Right lobe of liver (tissue), 6 donors: Measurements from ENCODE around the gene BMP7. TPM values are rescaled to one million over a fixed set of nuclear protein-coding genes. Genes with fewer than 3 reads are reported as not detected.
A peak's percentile ranks its signal among the peaks of the same experiment; 100 is the strongest.

ENCODE experiments used
- ATAC-seq, 4 donors: fragments of 200-7000 bp; cut with Tn5 transposase; one replicate each; pipeline ENCODE4 v1.9.1; 2020; ENCODE audit warnings: mild to moderate bottlenecking in 4 of 4, moderate library complexity in 4 of 4
- DNase-seq, 3 donors: peaks; one replicate each; pipeline ENCODE4 v3.0.0-alpha.2; 2020
- H3K27ac ChIP-seq, 3 donors: fragments of 200-600 bp; one replicate each; pipeline ENCODE4 v1.8.0; 2022
- H3K27me3 ChIP-seq, 2 donors: fragments of 200-600 bp; one replicate each; pipeline ENCODE4 v1.8.0; 2022
- H3K36me3 ChIP-seq, 4 donors: fragments of 200-600 bp; sonication (generic) in 1 of 4; one replicate each; pipeline versions ENCODE4 v1.5.1 to v1.8.0; 2017 to 2022; ENCODE audit warnings: control low read depth in 1 of 4
- H3K4me1 ChIP-seq, 4 donors: fragments of 200-600 bp; sonication (generic) in 1 of 4; one replicate each; pipeline versions ENCODE4 v1.5.1 to v1.8.0; 2017 to 2022; ENCODE audit warnings: control low read depth in 1 of 4
- H3K4me3 ChIP-seq, 3 donors: fragments of 200-600 bp; one replicate each; pipeline ENCODE4 v1.8.0; 2022
- H3K9me3 ChIP-seq, 4 donors: fragments of 200-600 bp; sonication (generic) in 1 of 4; one replicate each; pipeline versions ENCODE4 v1.5.1 to v1.8.0; 2017 to 2022; ENCODE audit warnings: control low read depth in 1 of 4
- POLR2A ChIP-seq: fragments of 450-650 bp; IDR thresholded peaks from one replicate; pipeline ENCODE4 v1.6.1; 2017; ENCODE audit warnings: antibody characterized with exemption, mild to moderate bottlenecking
- WGBS: methylation state at CpG from one replicate; pipeline ENCODE4 v1.1.6; 2018; ENCODE audit warnings: low coverage, low lambda C conversion rate; ENCODE audit not compliant: insufficient coverage; ENCODE audit errors: missing lambda C conversion rate; 5-methylcytosine and 5-hydroxymethylcytosine counted together
- intact Hi-C, 2 donors: fragments of 100-400 bp; cut with DNase I; formaldehyde crosslinking; loops; one replicate each; pipeline versions ENCODE4 v1.11.2 to v1.14.1; 2022
- total RNA-seq, 6 experiments: library from RNA; depleted of rRNA in 2 of 6; stranded (reverse); fragments of >200 nt in 2 of 6; fragmentation: NEBNext Ultra II Directional in 3 of 6; extraction: Animal tissue kit (Norgen Biotek cat#: 25700) in 3 of 6; gene quantifications; one replicate each; pipeline versions ENCODE4 v1.1.0 to v1.2.4, GENCODE V29; 2016 to 2023
- TF ChIP-seq, protein P1 (sequence below), 4 donors: fragments of 200-600 bp in 3 of 4; fragments of 450-650 bp in 1 of 4; IDR thresholded peaks; one replicate each; pipeline versions ENCODE4 v1.5.1 to v1.8.0; 2016 to 2022; ENCODE audit warnings: antibody characterized with exemption in 4 of 4, mild to moderate bottlenecking in 2 of 4
- donor health status: DM: no; HTN: yes; CAD: no.
- donor health status: DM: no; HTN: no; CAD: no.
- donor health status: DM: no; HTN: no; CAD: no.
- donor health status: DM: no; HTN: yes; CAD: no.
- donor health status: DM: no; HTN: yes; CAD: no.

The BMP7 gene
- total RNA-seq, 6 experiments from 2014 or later, result not detected

DNA sequence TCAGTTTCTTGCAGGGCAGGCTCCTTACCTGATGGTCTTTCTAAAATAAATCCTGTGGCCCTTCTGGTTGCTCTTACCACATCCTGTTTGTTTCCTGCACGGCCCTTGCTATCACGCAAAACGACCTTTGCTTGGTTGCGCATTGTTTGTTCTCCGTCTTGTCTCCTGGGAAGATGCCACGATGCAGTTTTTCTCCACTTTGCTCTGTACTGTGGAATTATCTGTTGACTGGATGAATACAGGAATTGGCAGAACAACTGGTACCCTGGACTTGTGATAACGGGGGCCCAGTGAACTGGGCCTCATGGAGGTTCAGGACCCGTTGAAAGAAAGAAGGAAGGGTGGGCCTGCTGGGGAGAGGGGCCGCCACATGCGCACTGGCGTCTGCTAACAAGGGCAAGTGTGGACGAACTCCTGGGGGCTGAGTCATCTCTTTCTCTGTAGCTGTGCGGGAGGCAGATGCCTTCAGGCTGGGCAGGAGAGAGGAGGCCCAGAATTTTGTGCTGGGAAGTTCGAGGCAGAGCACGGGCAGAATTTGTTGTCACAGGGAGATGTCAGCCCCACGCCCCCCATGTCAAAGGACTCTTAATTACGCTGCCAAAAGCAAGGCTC is 139.9 kb downstream of the BMP7 start:
- ATAC-seq, result peak; percentile 47 to 76 (median 50)
- no peak overlapping the region for H3K4me3 ChIP-seq
- no peaks in the 10 kb centered on the region for H3K27me3 ChIP-seq
- no peaks in the 10 kb centered on the region for H3K36me3 ChIP-seq
- no peaks in the 10 kb centered on the region for H3K9me3 ChIP-seq
- TF ChIP-seq POLR2A, result no peak
- TF ChIP-seq, protein P1, sequence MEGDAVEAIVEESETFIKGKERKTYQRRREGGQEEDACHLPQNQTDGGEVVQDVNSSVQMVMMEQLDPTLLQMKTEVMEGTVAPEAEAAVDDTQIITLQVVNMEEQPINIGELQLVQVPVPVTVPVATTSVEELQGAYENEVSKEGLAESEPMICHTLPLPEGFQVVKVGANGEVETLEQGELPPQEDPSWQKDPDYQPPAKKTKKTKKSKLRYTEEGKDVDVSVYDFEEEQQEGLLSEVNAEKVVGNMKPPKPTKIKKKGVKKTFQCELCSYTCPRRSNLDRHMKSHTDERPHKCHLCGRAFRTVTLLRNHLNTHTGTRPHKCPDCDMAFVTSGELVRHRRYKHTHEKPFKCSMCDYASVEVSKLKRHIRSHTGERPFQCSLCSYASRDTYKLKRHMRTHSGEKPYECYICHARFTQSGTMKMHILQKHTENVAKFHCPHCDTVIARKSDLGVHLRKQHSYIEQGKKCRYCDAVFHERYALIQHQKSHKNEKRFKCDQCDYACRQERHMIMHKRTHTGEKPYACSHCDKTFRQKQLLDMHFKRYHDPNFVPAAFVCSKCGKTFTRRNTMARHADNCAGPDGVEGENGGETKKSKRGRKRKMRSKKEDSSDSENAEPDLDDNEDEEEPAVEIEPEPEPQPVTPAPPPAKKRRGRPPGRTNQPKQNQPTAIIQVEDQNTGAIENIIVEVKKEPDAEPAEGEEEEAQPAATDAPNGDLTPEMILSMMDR (IDR thresholded peaks at IDR 0.05), result no peak
- intact Hi-C loops, result no loop called here
- no peaks in the 10 kb centered on the region for H3K4me1 ChIP-seq
- peak overlapping the region in 2 of 3 donors; percentile 59 to 81 for H3K27ac ChIP-seq
- DNase-seq, result no peak
- 13% methylated on average over 8 of the region's 17 CpGs for WGBS

DNA sequence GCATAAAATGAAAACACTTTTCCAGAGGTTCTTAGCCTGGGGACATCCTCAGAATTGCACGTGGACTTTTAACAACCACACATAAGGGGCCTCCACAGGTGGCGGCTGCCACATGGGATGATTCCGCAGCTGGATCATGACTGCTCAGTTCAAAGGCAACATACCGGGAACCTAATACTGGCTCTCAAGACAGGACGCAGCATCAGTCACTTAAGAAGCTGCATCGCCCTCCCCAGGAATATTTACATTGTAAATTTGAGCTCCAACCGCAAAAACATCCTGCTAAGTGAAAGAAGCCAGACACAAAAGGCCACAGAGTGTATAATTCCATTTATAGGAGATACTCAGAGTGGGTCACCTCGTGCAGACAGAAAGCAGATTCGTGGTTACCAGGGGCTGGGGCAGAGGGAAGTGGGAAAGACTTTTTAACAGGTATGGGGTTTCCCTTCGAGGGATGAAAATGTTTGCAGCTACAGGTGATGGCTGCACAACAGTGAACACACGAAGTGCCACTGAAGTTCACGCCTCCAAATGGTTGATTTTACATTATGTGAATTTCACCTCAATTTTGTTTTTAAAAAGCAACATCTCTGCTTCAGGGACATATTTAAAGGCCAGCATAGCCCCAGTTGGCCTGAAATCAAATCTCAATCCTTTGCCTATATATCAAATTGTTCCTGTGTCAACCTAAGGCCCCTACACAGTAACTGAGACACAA is 141.5 kb downstream of the BMP7 start:
- intact Hi-C loops, result no loop called here
- H3K4me1 ChIP-seq, result no peaks in the 10 kb centered on the region
- no peak for ATAC-seq
- H3K4me3 ChIP-seq, result no peak overlapping the region
- H3K27ac ChIP-seq, result no peak overlapping the region
- no peaks in the 10 kb centered on the region for H3K9me3 ChIP-seq
- 55% methylated on average over 12 of the region's 12 CpGs for WGBS
- TF ChIP-seq POLR2A, result no peak
- TF ChIP-seq, protein P1 (IDR thresholded peaks at IDR 0.05), result no peak
- H3K27me3 ChIP-seq, result no peaks in the 10 kb centered on the region
- H3K36me3 ChIP-seq, result no peaks in the 10 kb centered on the region
- no peak for DNase-seq

- Histone ChIP-seq H3K27me3 (no peaks in the 10 kb centered on the region), H3K27ac (no peak overlapping the region), H3K36me3 (no peaks in the 10 kb centered on the region), H3K4me1 (no peaks in the 10 kb centered on the region), H3K4me3 (no peak overlapping the region), H3K9me3 (no peaks in the 10 kb centered on the region)
- intact Hi-C loops, result no loop called here
- TF ChIP-seq, protein P1 (IDR thresholded peaks at IDR 0.05), result no peak
- TF ChIP-seq POLR2A, result no peak
- ATAC-seq, result no peak
- no peak for DNase-seq
- WGBS, result 62% methylated on average over 3 of the region's 6 CpGs
These were observed 142.1 kb downstream of the BMP7 start for GRCh38 chr20:57124366-57124765.

- Histone ChIP-seq H3K36me3 (no peaks in the 10 kb centered on the region), H3K4me3 (no peak overlapping the region), H3K27ac (no peak overlapping the region), H3K27me3 (no peaks in the 10 kb centered on the region), H3K9me3 (no peaks in the 10 kb centered on the region), H3K4me1 (no peaks in the 10 kb centered on the region)
- TF ChIP-seq, protein P1 (IDR thresholded peaks at IDR 0.05), result no peak
- TF ChIP-seq POLR2A, result no peak
- ATAC-seq, result no peak
- DNase-seq, result no peak
- WGBS, result 88% methylated on average over 4 of the region's 4 CpGs
- intact Hi-C loops, result no loop called here
These were observed 142.9 kb downstream of the BMP7 start for GRCh38 chr20:57123504-57123903.
